ENCODE measurements around the gene SLC26A3.

Gene SLC26A3

DNA sequence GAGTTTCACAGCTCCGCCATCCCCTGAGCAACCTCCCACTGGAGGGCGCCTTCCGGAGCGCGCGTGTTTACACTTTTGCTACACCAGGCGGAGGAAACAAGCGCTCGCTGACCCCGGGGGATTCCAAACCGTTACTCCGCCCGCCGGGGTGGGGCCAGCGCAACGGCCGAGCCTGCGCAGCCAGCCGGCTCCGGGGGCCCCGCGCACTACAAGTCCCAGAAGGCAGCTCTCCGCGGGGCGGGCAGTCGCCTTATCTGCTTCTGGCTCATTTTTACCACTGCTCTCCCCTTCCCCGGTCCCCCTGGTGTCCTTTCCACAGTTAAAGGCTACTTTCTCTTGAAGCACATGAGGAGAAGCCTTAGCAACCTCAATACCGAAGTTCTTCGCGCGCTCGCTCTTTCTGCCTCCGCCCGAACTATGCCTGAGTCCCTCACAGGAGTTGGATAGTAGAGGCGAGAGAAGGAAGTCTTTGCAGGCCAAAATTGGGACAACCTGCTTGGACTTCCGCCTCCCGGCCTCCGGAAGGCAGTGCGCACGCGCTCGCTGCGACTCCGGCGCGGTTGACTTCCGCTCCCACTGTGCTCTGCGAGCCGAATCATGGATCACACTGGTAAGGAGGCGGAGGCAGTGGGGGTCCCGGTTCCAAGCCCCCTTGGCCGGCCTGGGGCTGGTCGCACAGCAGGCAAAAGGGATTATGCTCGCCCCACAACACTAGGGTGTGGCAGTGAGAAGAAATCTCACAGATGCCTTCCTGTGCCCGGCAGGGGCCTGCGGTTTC, 59.3 kb downstream of the SLC26A3 start, which contains the start of gene CBLL1 (continued):
- TF ChIP-seq ZNF843 (tag by site-specific recombination; IDR thresholded peaks at IDR 0.05), result peak; percentile 42; the same call in 1 of the 2 replicates
- TF ChIP-seq, protein P1, sequence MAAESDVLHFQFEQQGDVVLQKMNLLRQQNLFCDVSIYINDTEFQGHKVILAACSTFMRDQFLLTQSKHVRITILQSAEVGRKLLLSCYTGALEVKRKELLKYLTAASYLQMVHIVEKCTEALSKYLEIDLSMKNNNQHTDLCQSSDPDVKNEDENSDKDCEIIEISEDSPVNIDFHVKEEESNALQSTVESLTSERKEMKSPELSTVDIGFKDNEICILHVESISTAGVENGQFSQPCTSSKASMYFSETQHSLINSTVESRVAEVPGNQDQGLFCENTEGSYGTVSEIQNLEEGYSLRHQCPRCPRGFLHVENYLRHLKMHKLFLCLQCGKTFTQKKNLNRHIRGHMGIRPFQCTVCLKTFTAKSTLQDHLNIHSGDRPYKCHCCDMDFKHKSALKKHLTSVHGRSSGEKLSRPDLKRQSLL (tag by site-specific recombination; IDR thresholded peaks at IDR 0.05), result peak; percentile 3; the same call in 1 of the 2 replicates
- 0 out of 2 replicates have a peak, but pooled peaks have one; percentile 35 for TF ChIP-seq YY1 (tag by site-specific recombination; IDR thresholded peaks at IDR 0.05)
- TF ChIP-seq BCL11B (tag by site-specific recombination; IDR thresholded peaks at IDR 0.05; ENCODE audit: low read depth), result peak; percentile 79; the same call in 1 of the 2 replicates
- TF ChIP-seq ZNF776 (tag by site-specific recombination; IDR thresholded peaks at IDR 0.05; ENCODE audit: borderline replicate concordance), result no peak
- peak; percentile 65; the same call in 1 of the 2 replicates for TF ChIP-seq ZNF324 (tag by site-specific recombination; IDR thresholded peaks at IDR 0.05)
- TF ChIP-seq, protein P2, sequence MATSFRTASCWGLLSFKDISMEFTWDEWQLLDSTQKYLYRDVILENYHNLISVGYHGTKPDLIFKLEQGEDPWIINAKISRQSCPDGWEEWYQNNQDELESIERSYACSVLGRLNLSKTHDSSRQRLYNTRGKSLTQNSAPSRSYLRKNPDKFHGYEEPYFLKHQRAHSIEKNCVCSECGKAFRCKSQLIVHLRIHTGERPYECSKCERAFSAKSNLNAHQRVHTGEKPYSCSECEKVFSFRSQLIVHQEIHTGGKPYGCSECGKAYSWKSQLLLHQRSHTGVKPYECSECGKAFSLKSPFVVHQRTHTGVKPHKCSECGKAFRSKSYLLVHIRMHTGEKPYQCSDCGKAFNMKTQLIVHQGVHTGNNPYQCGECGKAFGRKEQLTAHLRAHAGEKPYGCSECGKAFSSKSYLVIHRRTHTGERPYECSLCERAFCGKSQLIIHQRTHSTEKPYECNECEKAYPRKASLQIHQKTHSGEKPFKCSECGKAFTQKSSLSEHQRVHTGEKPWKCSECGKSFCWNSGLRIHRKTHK (tag by site-specific recombination; IDR thresholded peaks at IDR 0.05), result no peak
- TF ChIP-seq ZNF660 (tag by site-specific recombination; IDR thresholded peaks at IDR 0.05), result peak; percentile 85
- no peak for TF ChIP-seq ZNF670 (tag by site-specific recombination; IDR thresholded peaks at IDR 0.05; ENCODE audit: low read depth)
- TF ChIP-seq, protein P3, sequence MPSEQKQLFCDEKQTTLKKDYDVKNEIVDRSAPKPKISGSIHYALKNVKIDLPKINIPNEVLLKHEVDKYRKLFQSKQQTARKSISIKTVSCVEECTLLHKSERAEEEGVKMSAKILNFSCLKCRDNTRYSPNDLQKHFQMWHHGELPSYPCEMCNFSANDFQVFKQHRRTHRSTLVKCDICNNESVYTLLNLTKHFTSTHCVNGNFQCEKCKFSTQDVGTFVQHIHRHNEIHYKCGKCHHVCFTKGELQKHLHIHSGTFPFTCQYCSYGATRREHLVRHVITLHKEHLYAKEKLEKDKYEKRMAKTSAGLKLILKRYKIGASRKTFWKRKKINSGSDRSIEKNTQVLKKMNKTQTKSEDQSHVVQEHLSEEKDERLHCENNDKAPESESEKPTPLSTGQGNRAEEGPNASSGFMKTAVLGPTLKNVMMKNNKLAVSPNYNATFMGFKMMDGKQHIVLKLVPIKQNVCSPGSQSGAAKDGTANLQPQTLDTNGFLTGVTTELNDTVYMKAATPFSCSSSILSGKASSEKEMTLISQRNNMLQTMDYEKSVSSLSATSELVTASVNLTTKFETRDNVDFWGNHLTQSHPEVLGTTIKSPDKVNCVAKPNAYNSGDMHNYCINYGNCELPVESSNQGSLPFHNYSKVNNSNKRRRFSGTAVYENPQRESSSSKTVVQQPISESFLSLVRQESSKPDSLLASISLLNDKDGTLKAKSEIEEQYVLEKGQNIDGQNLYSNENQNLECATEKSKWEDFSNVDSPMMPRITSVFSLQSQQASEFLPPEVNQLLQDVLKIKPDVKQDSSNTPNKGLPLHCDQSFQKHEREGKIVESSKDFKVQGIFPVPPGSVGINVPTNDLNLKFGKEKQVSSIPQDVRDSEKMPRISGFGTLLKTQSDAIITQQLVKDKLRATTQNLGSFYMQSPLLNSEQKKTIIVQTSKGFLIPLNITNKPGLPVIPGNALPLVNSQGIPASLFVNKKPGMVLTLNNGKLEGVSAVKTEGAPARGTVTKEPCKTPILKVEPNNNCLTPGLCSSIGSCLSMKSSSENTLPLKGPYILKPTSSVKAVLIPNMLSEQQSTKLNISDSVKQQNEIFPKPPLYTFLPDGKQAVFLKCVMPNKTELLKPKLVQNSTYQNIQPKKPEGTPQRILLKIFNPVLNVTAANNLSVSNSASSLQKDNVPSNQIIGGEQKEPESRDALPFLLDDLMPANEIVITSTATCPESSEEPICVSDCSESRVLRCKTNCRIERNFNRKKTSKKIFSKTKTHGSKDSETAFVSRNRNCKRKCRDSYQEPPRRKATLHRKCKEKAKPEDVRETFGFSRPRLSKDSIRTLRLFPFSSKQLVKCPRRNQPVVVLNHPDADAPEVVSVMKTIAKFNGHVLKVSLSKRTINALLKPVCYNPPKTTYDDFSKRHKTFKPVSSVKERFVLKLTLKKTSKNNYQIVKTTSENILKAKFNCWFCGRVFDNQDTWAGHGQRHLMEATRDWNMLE (tag by site-specific recombination; conservative IDR thresholded peaks at IDR 0.05; ENCODE audit: low read depth), result peak; percentile 79
- peak; percentile 64; the same call in 1 of the 2 replicates for TF ChIP-seq ZNF184 (tag by site-specific recombination; IDR thresholded peaks at IDR 0.05)
- peak; percentile 69; the same call in 1 of the 2 replicates for TF ChIP-seq ZNF223 (tag by site-specific recombination; IDR thresholded peaks at IDR 0.05)
- TF ChIP-seq ZNF76 (tag by site-specific recombination; IDR thresholded peaks at IDR 0.05; ENCODE audit: borderline replicate concordance, low read depth), result peak; percentile 91
- TF ChIP-seq SP7 (tag by site-specific recombination; IDR thresholded peaks at IDR 0.05), result peak; percentile 67
- TF ChIP-seq, protein P4, sequence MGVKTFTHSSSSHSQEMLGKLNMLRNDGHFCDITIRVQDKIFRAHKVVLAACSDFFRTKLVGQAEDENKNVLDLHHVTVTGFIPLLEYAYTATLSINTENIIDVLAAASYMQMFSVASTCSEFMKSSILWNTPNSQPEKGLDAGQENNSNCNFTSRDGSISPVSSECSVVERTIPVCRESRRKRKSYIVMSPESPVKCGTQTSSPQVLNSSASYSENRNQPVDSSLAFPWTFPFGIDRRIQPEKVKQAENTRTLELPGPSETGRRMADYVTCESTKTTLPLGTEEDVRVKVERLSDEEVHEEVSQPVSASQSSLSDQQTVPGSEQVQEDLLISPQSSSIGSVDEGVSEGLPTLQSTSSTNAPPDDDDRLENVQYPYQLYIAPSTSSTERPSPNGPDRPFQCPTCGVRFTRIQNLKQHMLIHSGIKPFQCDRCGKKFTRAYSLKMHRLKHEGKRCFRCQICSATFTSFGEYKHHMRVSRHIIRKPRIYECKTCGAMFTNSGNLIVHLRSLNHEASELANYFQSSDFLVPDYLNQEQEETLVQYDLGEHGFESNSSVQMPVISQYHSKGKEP (tag by site-specific recombination; IDR thresholded peaks at IDR 0.05), result 0 out of 2 replicates have a peak, but pooled peaks have one; percentile 50
- 0 out of 2 replicates have a peak, but pooled peaks have one; percentile 54 for TF ChIP-seq PRDM1 (tag by site-specific recombination; IDR thresholded peaks at IDR 0.05)
- TF ChIP-seq, protein P5, sequence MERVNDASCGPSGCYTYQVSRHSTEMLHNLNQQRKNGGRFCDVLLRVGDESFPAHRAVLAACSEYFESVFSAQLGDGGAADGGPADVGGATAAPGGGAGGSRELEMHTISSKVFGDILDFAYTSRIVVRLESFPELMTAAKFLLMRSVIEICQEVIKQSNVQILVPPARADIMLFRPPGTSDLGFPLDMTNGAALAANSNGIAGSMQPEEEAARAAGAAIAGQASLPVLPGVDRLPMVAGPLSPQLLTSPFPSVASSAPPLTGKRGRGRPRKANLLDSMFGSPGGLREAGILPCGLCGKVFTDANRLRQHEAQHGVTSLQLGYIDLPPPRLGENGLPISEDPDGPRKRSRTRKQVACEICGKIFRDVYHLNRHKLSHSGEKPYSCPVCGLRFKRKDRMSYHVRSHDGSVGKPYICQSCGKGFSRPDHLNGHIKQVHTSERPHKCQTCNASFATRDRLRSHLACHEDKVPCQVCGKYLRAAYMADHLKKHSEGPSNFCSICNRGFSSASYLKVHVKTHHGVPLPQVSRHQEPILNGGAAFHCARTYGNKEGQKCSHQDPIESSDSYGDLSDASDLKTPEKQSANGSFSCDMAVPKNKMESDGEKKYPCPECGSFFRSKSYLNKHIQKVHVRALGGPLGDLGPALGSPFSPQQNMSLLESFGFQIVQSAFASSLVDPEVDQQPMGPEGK (tag by site-specific recombination; IDR thresholded peaks at IDR 0.05), result peak; percentile 82
- peak; percentile 66 for TF ChIP-seq GLIS2 (tag by site-specific recombination; IDR thresholded peaks at IDR 0.05)
- peak; percentile 68 for TF ChIP-seq ZIC2 (tag by site-specific recombination; IDR thresholded peaks at IDR 0.05)
- TF ChIP-seq, protein P6, sequence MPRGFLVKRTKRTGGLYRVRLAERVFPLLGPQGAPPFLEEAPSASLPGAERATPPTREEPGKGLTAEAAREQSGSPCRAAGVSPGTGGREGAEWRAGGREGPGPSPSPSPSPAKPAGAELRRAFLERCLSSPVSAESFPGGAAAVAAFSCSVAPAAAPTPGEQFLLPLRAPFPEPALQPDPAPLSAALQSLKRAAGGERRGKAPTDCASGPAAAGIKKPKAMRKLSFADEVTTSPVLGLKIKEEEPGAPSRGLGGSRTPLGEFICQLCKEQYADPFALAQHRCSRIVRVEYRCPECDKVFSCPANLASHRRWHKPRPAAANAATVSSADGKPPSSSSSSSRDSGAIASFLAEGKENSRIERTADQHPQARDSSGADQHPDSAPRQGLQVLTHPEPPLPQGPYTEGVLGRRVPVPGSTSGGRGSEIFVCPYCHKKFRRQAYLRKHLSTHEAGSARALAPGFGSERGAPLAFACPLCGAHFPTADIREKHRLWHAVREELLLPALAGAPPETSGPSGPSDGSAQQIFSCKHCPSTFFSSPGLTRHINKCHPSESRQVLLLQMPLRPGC (tag by site-specific recombination; IDR thresholded peaks at IDR 0.05), result peak; percentile 34
- TF ChIP-seq ZFP69B (tag by site-specific recombination; IDR thresholded peaks at IDR 0.05), result peak; percentile 74; the same call in 1 of the 2 replicates
- no peak for TF ChIP-seq ZFP41 (tag by site-specific recombination; IDR thresholded peaks at IDR 0.05; ENCODE audit: borderline replicate concordance)
- TF ChIP-seq ZXDB (tag by site-specific recombination; IDR thresholded peaks at IDR 0.05), result peak; percentile 92
- TF ChIP-seq ZSCAN23 (tag by site-specific recombination; IDR thresholded peaks at IDR 0.05), result no peak
- peak; percentile 90 for TF ChIP-seq SP3 (tag by site-specific recombination; IDR thresholded peaks at IDR 0.05)
- TF ChIP-seq ZNF600 (tag by site-specific recombination; IDR thresholded peaks at IDR 0.05), result peak; percentile 76

Measured in HEK293 (cell line).